BJ (cell line): ENCODE data around the gene TGM1. TPM values are rescaled to one million over a fixed set of nuclear protein-coding genes. Genes with fewer than 3 reads are reported as not detected.
A peak's percentile ranks its signal among the peaks of the same experiment; 100 is the strongest.

Experiments used
- CTCF ChIA-PET: fragments of 350-600 bp; formaldehyde crosslinking; extraction: SDS; loops from one replicate; lab custom pipeline; 2021; ENCODE audit warnings: antibody characterized with exemption, inconsistent platforms; lab: Yijun Ruan, JAX
- POLR2A ChIA-PET: fragments of 300-600 bp; sonication (Branson Sonifier 250); formaldehyde crosslinking; extraction: SDS; loops from one replicate; lab custom pipeline; 2021; ENCODE audit warnings: antibody characterized with exemption; lab: Charles Lee
- DNase-seq: peaks from one replicate; pipeline ENCODE4 v3.0.0-alpha.2; 2011; ENCODE audit warnings: low read depth
- H3K27me3 ChIP-seq: 2 replicates; pipeline ENCODE4 v1.6.0; 2011; ENCODE audit warnings: low read length; ENCODE audit not compliant: control insufficient read depth, insufficient read depth
- H3K36me3 ChIP-seq: 2 replicates; pipeline ENCODE4 v1.5.1; 2011; ENCODE audit warnings: low read length; ENCODE audit not compliant: control insufficient read depth, insufficient read depth
- H3K4me3 ChIP-seq: 2 replicates; pipeline ENCODE4 v1.5.1; 2011; ENCODE audit warnings: low read depth, mild to moderate bottlenecking, control low read depth, low read length
- polyA plus RNA-seq: library from polyadenylated mRNA; depleted of rRNA; stranded (reverse); fragments of >200 nt; gene quantifications from 2 replicates; pipeline ENCODE4 v1.2.3, GENCODE V29; 2011
- TF ChIP-seq, protein P1 (sequence below): IDR thresholded peaks from 2 replicates; pipeline ENCODE4 v1.5.1; 2011; ENCODE audit warnings: low read depth, mild to moderate bottlenecking, control low read depth, inconsistent platforms, low read length, moderate library complexity; ENCODE audit not compliant: insufficient read depth

TGM1 gene
- polyA plus RNA-seq, 1 experiment, result 2.9 TPM

DNA sequence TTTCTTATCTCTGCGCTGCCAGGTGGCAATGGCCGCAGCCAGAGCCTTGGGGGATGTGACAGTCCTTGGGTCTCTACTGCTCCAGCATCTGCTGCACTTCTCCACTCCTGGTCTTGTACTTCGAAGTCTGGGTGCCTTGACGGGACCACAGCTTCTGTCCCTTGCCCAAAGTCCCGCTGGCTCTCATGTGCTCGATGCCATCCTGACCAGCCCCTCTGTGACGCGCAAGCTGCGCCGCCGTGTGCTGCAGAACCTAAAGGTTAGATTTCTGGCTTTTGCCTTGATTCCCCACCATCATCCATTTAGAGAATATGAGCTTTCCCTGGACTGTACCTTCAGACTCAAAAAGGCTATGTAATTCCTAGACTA, 41.0 kb upstream of the TGM1 start:
- Histone ChIP-seq H3K4me3 (no peak overlapping the region), H3K36me3 (peaks cover 31% of the 10 kb centered on the region), H3K27me3 (no peaks in the 10 kb centered on the region)
- POLR2A ChIA-PET, result no interaction called here
- CTCF ChIA-PET, result interaction anchor here (0.6 to 1.6 kb wide), 4 partner anchors 17 to 128 kb away, joined by 3 read pairs; no protein-coding TSS in a partner anchor
- DNase-seq, result no peak
- TF ChIP-seq, protein P1, sequence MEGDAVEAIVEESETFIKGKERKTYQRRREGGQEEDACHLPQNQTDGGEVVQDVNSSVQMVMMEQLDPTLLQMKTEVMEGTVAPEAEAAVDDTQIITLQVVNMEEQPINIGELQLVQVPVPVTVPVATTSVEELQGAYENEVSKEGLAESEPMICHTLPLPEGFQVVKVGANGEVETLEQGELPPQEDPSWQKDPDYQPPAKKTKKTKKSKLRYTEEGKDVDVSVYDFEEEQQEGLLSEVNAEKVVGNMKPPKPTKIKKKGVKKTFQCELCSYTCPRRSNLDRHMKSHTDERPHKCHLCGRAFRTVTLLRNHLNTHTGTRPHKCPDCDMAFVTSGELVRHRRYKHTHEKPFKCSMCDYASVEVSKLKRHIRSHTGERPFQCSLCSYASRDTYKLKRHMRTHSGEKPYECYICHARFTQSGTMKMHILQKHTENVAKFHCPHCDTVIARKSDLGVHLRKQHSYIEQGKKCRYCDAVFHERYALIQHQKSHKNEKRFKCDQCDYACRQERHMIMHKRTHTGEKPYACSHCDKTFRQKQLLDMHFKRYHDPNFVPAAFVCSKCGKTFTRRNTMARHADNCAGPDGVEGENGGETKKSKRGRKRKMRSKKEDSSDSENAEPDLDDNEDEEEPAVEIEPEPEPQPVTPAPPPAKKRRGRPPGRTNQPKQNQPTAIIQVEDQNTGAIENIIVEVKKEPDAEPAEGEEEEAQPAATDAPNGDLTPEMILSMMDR, result no peak

DNA sequence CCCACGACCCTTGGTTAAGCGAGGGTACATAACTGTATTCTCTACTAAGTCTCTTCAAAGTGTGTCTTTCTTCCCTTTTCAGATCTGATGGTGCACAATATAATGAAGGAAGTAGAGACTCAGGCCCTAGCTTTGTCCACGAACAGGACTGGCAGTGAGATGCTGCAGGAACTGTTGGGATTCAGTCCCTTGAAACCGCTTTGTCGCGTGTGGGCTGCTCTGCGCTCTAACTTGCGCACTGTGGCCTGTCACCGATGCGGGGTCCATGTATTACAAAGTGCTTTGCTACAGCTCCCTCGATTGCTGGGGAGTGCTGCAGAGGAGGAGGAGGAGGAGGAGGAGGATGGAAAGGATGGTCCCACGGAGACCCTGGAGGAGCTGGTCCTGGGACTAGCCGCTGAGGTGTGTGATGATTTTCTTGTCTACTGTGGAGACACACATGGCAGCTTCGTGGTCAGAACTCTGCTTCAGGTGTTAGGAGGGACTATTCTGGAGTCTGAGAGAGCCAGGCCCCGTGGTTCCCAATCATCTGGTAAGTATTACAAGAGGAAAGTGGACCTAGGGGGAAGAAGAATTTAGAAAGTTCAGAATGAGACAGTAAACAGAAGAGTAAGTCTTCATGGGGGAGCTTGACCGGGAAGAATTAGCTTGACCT, 37.5 kb upstream of the TGM1 start:
- DNase-seq, result no peak
- Histone ChIP-seq H3K4me3 (peak overlapping the region; percentile 72), H3K36me3 (peaks cover 22% of the 10 kb centered on the region), H3K27me3 (no peaks in the 10 kb centered on the region)
- POLR2A ChIA-PET, result interaction anchor here (1.0 kb wide), 1 partner anchor 105 kb away, joined by 3 read pairs; no protein-coding TSS in a partner anchor
- CTCF ChIA-PET, result interaction anchor here (0.9 to 9.8 kb wide), 11 partner anchors 9 to 243 kb away, joined by 3 to 205 read pairs (median 6); partner anchors contain the start of genes CIDEB, LTB4R, LTB4R2 and MDP1
- TF ChIP-seq, protein P1, result no peak

DNA sequence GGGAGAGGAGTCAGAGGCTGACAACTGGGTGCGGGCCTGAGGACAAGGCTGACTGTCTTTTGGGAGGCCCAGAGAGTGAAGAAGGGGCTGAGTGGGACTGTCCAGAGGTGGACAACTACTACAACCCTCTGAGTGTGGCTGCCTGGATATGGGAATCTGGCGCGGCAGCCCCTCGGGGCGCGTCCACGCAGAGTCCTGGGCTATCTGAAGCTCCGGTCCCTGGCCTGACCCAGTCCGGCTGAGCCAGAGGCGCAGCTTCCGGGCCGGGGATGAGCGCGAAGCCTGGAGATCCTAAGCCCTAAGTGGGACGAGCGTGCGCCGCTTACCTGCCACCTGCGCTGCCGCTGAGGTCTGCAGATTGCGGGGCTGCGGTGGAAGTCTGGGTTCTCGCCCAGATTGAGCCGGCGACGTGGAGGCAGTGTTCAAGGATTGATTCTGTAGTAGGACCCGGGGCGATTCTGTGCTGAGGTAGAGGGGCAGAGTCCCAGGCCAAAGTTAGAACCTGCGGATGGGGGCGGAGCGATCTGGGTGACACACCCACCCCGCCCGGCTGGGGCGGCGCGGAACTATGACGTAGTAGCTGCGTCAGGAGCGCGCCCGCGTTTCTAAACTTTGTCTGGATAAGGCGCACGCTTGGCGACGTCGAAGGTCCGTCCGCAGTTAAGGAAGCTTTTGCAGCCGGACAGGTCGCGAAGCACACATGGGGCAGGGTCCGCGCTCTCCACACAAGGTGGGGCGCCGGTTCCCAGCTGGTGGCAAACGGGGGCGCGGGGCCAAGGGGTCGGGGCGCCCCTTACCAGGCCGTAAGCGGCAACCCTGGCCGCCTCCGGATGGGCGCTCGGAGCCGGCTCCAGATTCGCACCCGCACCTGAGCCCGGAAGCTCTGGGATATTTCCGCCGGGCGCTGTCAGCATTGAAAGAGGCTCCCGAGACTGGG, 36.5 kb upstream of the TGM1 start, which contains the start of the genes DHRS1 and NOP9:
Gene DHRS1, minus strand, starts transcription at position 526 of the 937 bp plus-strand sequence. CDS start 674 bp downstream, outside the sequence.
Gene NOP9, plus strand, starts transcription at position 596 of the 937 bp plus-strand sequence. Its CDS starts 105 bp downstream, at position 701.
- TF ChIP-seq, protein P1, result no peak
- CTCF ChIA-PET, result interaction anchor here (0.7 to 9.8 kb wide), 16 partner anchors 10 to 242 kb away, joined by 3 to 205 read pairs (median 4); partner anchors contain the start of genes CHMP4A, CIDEB, LTB4R and LTB4R2
- H3K27me3 ChIP-seq, result no peaks in the 10 kb centered on the region
- peak; percentile 32 for DNase-seq
- peaks cover 20% of the 10 kb centered on the region for H3K36me3 ChIP-seq
- H3K4me3 ChIP-seq, result peak within 1 kb of the TSS; percentile 72
- POLR2A ChIA-PET, result interaction anchor here (1.0 kb wide), 1 partner anchor 104 kb away, joined by 3 read pairs; no protein-coding TSS in a partner anchor

DNA sequence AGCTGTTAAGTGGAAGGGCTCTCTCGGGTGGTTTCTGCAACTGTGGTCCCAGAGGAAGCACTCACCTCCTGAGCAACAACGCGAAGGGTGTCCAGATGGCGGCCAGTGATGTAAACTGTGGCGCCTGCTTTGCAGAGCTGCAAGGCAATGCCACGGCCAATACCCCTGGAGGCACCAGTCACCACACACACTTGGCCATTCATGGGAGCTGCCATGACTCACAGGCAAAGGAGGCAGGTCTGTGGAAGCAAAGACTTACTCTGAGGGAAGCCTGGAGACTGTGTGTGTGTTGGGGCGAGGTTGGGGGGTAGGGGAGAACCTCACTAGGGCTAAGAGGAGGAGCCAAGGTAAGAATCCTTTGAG, 35.9 kb upstream of the TGM1 start:
- H3K36me3 ChIP-seq, result peaks cover 18% of the 10 kb centered on the region
- POLR2A ChIA-PET, result no interaction called here

More for the DNA sequence above, 35.9 kb upstream of the TGM1 start:
- TF ChIP-seq, protein P1, result no peak
- CTCF ChIA-PET, result interaction anchor here (0.7 to 9.8 kb wide), 16 partner anchors 10 to 242 kb away, joined by 3 to 205 read pairs (median 7); partner anchors contain the start of genes CHMP4A, CIDEB, LTB4R and LTB4R2
- DNase-seq, result no peak
- Histone ChIP-seq H3K4me3 (peak overlapping the region; percentile 72), H3K27me3 (no peaks in the 10 kb centered on the region)
